ENCODE results near the gene FKTN.

The FKTN gene

GRCh38 chr9:105636331-105636730 lies 78.4 kb downstream of the FKTN start:
- DNase-seq, result no peak

- no peak for DNase-seq
Measured at GRCh38 chr9:105637787-105638395, 80.0 kb downstream of the FKTN start.

- DNase-seq, result no peak
Measured at GRCh38 chr9:105639936-105640335, 82.0 kb downstream of the FKTN start.

- no peak for DNase-seq
Measured at GRCh38 chr9:105643795-105644194, 85.9 kb downstream of the FKTN start.

- DNase-seq, result no peak
Measured at GRCh38 chr9:105646879-105647594, 89.1 kb downstream of the FKTN start.

GRCh38 chr9:105647595-105648349 lies 89.8 kb downstream of the FKTN start:
- no peak for DNase-seq

GRCh38 chr9:105651806-105652205 lies 93.9 kb downstream of the FKTN start:
- DNase-seq, result no peak

- no peak for DNase-seq
Measured at GRCh38 chr9:105656131-105656921, 98.4 kb downstream of the FKTN start.

GRCh38 chr9:105658351-105658750 lies 100.4 kb downstream of the FKTN start:
- no peak for DNase-seq

- DNase-seq, result no peak
Measured at GRCh38 chr9:105661011-105661410, 103.1 kb downstream of the FKTN start.

- no peak for DNase-seq
Measured at GRCh38 chr9:105662184-105663104, 104.5 kb downstream of the FKTN start, which contains the start of gene TAL2. Gene TAL2 (plus strand): TSS chr9:105662457. CDS start chr9:105662497, 40 bp downstream.

- no peak for DNase-seq
Measured at GRCh38 chr9:105663914-105664313, 106.0 kb downstream of the FKTN start.

- DNase-seq, result no peak
Measured at GRCh38 chr9:105667867-105668266, 109.9 kb downstream of the FKTN start.

- DNase-seq, result no peak
Measured at GRCh38 chr9:105670315-105670714, 112.4 kb downstream of the FKTN start.

- no peak for DNase-seq
Measured at GRCh38 chr9:105670775-105671174, 112.8 kb downstream of the FKTN start.

GRCh38 chr9:105672711-105673234 lies 114.8 kb downstream of the FKTN start:
- no peak for DNase-seq

- DNase-seq, result no peak
Measured at GRCh38 chr9:105673850-105674387, 116.0 kb downstream of the FKTN start.

GRCh38 chr9:105676351-105676923 lies 118.5 kb downstream of the FKTN start:
- DNase-seq, result no peak

- no peak for DNase-seq
Measured at GRCh38 chr9:105678163-105678562, 120.2 kb downstream of the FKTN start.

- no peak for DNase-seq
Measured at GRCh38 chr9:105678781-105679180, 120.8 kb downstream of the FKTN start.
